HuH-7.5 (cell line): ENCODE results near the gene GABARAPL1.
A peak's percentile ranks its signal among the peaks of the same experiment; 100 is the strongest.

Experiments
- DNase-seq: peaks from one replicate; pipeline ENCODE4 v3.0.0; 2011; ENCODE audit warnings: low spot score

The GABARAPL1 gene

DNA sequence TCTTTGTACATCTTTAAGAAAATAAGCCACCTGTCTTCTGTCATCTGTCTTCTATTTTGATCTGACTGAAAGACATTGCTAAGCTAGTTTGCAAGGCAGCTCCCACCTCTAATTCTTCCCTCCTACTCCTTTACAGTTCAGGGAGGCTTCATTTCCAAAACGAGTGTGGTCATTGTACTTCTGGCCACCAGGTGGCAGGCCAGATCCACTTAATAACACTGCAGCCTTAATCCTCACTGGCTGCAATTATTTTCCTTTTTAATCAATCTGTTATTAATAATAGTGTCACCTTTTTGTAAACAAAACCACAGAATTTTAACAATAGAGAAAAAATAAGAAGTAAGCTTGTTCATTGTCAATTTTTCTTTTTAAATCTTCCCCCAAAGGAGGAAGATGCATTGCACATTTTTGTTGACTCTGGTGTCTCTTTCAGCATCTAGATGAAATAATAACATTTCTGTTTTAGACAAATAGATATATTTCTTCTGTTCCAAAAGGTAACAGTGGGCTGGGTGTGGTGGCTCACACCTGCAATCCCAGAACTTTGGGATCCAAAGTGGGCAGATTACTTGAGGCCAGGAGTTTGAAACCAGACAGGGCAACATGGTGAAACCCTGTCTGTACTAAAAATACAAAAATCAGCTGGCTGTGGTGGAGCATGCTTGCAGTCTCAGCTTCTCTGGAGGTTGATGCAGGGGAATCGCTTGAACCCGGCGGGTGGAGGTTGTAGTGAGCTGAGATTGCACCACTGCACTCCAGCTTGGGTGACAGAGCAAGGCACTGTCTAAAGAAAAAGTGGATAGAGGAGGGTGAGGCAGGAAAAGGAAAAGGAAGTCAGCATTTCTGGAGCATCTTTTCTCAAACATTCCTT lies 23.3 kb downstream of the GABARAPL1 start:
- DNase-seq, result peak; percentile 37

DNA sequence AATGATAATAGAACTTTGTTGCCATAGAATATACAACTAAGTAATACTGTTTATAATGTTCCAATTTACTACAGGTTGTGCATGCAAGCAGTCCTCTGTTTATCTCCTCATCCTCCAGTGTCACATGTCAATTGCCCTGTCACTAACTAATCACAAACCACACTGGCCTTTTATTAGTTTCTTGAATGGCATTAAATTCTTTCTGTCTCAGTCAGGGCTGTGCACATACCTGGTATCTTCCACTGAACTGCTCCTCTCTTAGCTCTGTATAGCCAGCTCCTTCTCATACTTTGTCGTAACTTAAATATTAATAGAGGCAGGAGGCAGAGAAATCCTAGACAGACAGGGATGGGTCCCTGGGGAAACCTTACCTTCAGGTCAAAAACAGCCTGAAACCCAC lies 24.0 kb downstream of the GABARAPL1 start:
- no peak for DNase-seq

- DNase-seq, result no peak
Measured at GRCh38 chr12:10238526-10238925, 25.8 kb downstream of the GABARAPL1 start.

- no peak for DNase-seq
Measured at GRCh38 chr12:10241290-10241689, 28.6 kb downstream of the GABARAPL1 start.

- DNase-seq, result no peak
Measured at GRCh38 chr12:10241727-10242126, 29.1 kb downstream of the GABARAPL1 start.

- no peak for DNase-seq
Measured at GRCh38 chr12:10242539-10242938, 29.9 kb downstream of the GABARAPL1 start.

DNA sequence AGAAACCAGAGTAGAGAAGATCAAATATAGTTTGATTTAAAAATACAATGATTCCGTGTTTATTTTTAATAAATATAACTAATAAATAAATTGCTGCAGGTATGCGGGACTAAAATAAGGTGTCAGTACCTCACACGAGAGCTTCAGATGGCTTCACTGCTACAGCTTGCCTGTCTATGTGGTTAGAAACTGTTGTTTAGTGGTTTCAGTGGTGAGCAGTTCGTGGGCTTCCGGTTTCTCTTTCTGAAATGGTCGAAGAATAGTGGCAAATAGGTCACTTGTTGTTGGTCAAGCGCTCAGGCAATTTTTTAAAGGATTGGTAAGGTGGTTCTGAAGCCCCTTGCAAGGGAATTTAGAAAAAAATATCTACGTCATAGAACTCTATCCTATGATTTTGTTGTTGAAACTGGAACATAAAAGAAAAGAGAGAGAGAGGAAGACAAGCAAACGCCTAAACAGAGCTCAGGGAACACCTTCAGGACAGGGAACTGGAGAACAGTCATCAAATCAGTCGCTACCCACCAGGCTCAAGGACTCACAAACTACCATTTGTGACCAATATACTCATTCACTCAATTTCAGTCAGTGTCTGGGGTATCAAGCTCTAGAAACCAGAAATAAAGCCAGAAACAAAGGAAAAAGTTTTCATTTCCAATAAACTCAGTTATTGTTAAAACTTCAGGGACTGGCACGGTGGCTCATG lies 31.3 kb downstream of the GABARAPL1 start:
- DNase-seq, result no peak

DNA sequence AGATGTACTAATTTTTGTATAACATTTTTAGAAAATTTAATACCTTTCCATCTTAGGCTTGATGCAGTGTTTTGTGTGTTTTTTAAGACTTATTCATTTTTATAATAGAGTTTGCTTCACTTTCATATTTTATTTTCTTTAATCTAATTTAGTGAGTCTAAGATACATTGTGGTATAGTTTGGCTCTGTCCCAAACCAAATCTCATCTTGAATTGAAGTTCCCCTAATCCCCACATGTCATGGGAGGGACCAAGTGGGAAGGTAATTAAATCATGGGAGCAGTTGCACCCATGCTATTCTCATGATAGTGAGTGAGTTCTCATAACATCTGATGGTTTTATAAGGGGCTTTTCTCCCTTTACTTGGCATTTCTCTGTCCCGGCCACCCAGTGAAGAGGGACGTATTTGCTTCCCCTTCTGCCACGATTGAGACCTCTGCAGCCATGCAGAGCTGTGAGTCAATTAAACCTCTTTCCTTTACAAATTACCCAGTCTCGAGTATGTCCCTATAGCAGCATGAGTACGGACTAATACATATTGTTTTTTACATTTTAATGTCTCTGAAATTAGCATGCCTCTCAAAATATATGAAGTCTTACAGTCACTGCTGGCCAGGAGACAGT lies 34.9 kb downstream of the GABARAPL1 start:
- DNase-seq, result no peak

- DNase-seq, result no peak
Measured at GRCh38 chr12:10249690-10250455, 37.2 kb downstream of the GABARAPL1 start.

- DNase-seq, result no peak
Measured at GRCh38 chr12:10251669-10252068, 39.0 kb downstream of the GABARAPL1 start.

GRCh38 chr12:10252201-10252600 lies 39.5 kb downstream of the GABARAPL1 start:
- DNase-seq, result no peak

- DNase-seq, result no peak
Measured at GRCh38 chr12:10256064-10256463, 43.4 kb downstream of the GABARAPL1 start.

DNA sequence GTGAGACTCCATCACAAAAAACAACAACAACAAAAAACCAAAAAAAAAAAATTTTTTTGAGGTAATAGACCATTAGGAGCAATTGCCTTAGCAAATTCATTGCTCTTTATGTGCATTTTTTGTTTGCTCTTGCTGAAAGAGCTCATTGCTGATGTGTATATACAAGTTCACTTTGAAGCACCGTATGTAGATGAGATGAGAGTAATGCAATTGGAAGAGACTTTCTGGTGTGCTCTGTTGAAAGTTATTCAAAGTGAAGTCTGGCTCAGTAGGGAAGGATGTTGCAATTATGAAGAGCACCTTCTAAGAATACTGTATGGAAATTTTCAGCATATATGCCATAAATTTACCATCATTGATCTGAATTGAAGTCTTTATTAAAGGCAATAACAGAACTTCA lies 48.2 kb downstream of the GABARAPL1 start:
- no peak for DNase-seq

DNA sequence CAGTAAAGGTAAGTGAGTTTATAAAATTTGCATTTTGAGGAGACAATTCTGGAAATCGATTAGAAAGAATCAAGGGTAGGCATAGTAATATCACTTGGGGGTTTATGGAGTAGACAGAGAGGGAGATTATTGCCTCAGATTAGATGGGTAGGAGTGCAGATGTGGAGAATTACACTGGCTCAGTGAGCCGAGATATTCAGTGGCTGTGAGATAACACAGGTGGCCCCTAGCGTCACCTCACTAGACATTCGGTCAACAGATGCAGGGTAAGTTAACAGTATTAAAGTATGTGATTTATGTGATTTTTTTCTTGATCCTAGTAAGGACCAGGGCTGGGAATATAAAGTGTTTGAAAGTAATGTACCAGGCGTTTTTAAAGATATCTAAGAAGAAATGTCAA lies 55.4 kb downstream of the GABARAPL1 start:
- no peak for DNase-seq

DNA sequence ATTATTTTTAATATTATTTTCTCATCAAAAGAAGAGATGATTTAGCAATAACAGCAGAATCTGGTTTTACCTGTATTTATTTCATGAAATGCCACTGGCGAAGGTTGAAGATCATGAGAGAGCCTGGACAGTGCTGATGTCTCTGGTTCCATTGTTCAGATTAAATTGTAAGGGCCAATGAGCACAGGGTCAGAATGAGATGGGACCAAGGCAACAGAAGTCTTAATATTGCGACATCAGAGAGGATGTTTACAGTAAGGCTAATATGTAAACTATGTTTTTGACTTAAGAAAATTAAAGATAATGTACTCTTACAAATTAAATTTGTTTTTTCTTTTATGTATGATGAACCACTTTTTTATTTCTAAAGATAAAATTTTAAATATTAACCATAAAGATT lies 59.8 kb downstream of the GABARAPL1 start:
- no peak for DNase-seq
